GM12875 (cell line): ENCODE measurements around the gene RABIF.
"Not testable (repeated sequence)": the region's sequence is repeated elsewhere in the genome, so short reads cannot be mapped to it uniquely, and the experiment has no call there.

Experiments
- H3K4me3 ChIP-seq: one replicate; pipeline ENCODE4 v1.5.1; 2011; ENCODE audit warnings: low read depth, low read length, control low read depth
- TF ChIP-seq, protein P1 (sequence below): IDR thresholded peaks from 2 replicates; pipeline ENCODE4 v1.5.1; 2011; ENCODE audit warnings: low read depth, mild to moderate bottlenecking, control low read depth, inconsistent platforms, low read length, moderate library complexity, borderline replicate concordance; ENCODE audit not compliant: insufficient read depth

RABIF gene

DNA sequence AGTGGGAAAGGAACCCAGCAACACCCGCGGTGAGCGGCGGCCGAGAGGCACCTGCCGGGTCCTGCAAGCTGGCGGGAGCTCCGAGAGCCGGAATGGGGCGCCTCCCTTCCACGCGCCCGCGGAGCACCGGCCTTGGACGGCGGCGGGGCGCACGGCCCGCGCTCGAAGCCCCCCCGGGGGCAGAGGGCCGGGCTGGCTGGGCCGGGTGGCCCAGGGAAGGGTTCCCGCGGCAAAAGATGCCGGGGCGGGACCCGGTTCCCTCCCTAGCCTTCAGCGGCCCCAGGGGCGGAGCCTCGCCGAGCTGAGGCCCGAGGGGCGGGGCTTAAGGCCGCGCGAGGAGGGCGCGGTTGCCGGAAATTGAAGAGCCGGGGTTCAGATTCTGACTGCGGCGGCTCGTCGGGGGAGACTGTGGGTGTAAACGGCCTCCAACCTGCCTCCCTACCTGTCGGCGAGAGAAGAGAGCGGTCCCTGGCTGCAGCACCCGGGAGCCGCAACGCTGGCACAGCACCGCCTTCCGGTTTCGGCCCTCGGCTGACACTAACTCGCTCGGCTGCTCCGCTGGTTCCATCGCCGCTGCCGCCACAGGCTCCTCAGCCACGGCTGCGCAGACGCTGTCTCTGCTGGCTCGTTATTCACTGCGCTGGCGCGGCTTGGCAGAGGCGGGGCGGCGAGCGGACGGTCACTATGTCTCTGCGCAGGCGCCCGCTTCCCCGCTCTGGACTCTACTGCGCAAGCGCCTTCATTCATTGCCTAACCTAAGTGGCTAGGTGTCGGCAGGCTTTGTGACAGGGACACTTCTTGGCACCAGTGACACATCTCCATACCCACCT lies at the start of gene RABIF:
RABIF (minus strand) TSS at position 619 of the 830 bp plus-strand sequence; CDS start at position 568, 51 bp downstream.
- H3K4me3 ChIP-seq, result peak within 1 kb of the TSS; percentile 86

DNA sequence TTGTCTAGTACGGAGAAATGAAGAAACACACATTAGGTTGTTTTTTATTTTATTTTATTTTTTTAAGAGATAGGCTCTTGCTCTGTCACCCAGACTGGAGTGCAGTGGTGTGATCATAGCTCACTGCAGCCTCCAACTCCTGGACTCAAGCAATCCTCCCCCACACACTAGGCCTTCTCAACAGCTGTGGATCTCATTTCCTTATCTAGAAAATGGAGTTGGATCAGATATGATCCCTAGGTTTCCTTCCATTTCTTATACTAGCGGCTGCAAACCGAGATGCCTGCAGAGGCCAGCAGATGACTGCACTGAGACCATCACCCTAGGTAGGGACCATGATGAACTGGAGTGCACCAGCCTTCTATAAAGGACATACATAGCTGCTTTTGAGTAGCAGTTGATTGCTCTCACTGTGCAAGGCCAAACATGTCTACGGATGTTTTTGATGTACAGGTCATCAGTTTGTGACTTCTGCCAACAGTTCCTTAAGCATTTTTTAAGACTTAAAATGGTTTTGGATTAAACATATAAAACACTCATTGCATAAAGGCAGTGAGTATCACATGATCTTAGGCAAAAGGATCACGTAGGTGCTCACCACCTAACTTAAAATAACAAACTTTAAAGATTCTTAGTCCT lies 49.5 kb upstream of the RABIF start:
- TF ChIP-seq, protein P1, sequence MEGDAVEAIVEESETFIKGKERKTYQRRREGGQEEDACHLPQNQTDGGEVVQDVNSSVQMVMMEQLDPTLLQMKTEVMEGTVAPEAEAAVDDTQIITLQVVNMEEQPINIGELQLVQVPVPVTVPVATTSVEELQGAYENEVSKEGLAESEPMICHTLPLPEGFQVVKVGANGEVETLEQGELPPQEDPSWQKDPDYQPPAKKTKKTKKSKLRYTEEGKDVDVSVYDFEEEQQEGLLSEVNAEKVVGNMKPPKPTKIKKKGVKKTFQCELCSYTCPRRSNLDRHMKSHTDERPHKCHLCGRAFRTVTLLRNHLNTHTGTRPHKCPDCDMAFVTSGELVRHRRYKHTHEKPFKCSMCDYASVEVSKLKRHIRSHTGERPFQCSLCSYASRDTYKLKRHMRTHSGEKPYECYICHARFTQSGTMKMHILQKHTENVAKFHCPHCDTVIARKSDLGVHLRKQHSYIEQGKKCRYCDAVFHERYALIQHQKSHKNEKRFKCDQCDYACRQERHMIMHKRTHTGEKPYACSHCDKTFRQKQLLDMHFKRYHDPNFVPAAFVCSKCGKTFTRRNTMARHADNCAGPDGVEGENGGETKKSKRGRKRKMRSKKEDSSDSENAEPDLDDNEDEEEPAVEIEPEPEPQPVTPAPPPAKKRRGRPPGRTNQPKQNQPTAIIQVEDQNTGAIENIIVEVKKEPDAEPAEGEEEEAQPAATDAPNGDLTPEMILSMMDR, result no peak
- no peak overlapping the region for H3K4me3 ChIP-seq

More for the DNA sequence above, at the start of gene RABIF:
- TF ChIP-seq, protein P1, result 0 out of 2 replicates have a peak, but pooled peaks have one; percentile 9

DNA sequence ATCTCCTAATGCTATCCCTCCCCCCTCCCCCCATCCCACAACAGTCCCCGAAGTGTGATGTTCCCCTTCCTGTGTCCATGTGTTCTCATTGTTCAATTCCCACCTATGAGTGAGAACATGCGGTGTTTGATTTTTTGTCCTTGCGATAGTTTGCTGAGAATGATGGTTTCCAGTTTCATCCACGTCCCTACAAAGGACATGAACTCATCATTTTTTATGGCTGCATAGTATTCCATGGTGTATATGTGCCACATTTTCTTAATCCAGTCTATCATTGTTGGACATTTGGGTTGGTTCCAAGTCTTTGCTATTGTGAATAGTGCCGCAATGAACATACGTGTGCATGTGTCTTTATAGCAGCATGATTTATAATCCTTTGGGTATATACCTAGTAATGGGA lies 47.5 kb upstream of the RABIF start:
- not testable (repeated sequence) for H3K4me3 ChIP-seq

DNA sequence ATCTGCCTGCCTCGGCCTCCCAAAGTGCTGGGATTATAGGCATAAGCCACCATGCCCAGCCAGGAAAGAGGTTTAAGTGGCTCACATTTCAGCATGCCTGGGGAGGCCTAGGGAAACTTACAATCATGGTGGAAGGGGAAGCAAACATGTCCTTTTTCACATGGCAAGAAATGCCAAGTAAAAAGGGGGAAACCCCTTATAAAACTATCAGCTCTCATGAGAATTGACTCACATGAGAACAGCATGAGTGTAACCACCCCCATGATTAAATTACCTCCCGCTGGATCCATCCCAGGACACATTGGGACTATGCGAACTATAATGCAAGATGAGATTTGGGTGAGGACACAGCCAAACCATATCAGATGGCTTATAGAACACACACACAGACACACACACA lies 46.9 kb upstream of the RABIF start:
- TF ChIP-seq, protein P1, result no peak
- no peak overlapping the region for H3K4me3 ChIP-seq

DNA sequence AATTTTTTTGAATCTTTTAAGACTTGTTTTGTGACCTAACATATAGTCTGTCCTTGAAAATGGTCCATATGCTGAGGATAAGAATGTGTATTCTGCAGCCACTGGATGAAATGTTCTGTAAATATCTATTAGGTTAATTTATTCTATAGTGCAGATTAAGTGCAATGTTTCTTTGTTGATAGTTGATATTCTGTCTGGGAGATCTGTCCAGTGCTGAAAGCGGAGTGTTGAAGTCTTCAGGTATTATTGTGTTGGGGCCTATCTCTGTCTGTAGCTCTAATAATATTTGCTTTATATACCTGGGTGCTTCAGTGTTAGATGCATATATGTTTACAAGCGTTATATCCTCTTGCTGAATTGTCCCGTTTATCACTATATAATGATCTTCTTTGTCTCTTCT lies 45.8 kb upstream of the RABIF start:
- TF ChIP-seq, protein P1, result no peak
- H3K4me3 ChIP-seq, result no peak overlapping the region

DNA sequence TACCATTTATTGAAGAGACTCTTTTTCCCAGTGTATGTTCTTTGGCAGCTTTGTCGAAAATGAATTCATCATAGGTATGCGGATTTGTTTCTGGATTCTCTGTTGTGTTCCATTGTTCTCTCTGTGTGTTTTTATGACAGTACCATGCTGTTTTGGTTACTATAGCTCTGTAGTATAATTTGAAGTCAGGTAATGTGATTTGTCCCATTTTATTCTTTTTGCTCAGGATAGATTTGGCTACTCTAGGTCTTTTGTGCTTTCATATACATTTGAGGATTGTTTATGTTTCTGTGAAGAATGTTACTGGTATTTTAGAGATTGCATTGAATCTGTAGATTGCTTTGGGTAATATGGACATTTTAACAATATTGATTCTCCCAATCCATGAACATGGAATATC lies 43.5 kb upstream of the RABIF start:
- no peak overlapping the region for H3K4me3 ChIP-seq
- TF ChIP-seq, protein P1, result no peak

DNA sequence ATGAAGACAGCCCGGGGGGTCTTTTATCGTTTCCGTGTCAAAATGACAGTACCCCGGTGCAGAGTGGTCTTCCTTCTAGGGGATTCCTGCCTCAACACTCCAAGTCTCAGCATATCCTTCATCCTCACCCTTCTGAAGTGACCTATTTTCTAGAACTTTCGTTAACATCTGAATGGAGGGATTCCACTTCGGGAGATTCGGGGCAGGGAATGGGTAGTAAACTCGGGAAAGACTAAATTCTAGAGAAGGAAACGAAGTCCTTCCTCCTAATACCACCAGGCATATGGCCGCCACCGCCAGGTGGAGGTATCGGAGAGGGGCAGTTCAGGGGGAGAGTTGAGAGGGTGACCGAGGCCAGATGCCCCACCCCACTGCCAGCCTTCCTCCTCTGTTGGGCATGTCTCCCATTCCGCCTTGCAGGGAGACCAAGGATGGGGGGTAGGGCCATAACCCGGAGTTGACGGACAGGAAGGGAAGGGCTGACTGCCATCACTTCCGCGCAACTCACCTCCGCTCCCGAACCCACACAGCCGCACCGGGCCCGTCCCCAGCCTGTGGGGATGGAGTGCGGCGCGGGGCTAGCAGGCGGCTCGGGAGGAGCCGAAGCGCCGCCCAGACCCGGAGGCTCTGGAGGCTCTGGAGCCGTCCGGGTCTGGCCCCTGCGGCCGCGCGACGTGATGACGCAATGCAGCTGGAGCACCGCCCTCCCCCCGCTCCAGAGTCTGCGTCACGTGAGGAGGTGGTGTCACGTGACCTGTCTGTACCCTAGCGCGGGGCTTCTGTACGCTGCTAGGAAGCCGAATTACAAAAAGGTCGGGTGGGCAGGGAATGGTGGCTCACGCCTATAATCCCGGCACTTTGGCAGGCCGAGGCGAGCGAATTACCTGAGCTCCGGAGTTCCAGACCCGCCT lies 37.9 kb upstream of the RABIF start, which contains the start of gene KLHL12:
KLHL12 (minus strand) TSS at position 654 of the 911 bp plus-strand sequence. CDS start 2,072 bp downstream, outside the sequence.
- H3K4me3 ChIP-seq, result peak within 1 kb of the TSS; percentile 100
- TF ChIP-seq, protein P1, result peak; percentile 72
